Lung (tissue), 12 donors: ENCODE results near the gene SUZ12. TPM values are rescaled to one million over a fixed set of nuclear protein-coding genes. Genes with fewer than 3 reads are reported as not detected.
A peak's percentile ranks its signal among the peaks of the same experiment; 100 is the strongest.
"Not testable (repeated sequence)": the region's sequence is repeated elsewhere in the genome, so short reads cannot be mapped to it uniquely, and the experiment has no call there.

ENCODE experiments used
- ATAC-seq: fragments of 200-7000 bp; cut with Tn5 transposase; one replicate; pipeline ENCODE4 v1.9.1; 2020; ENCODE audit warnings: moderate number of reproducible peaks; ENCODE audit not compliant: insufficient read depth, low FRiP score
- DNase-seq, 3 donors: peaks; one replicate each; pipeline ENCODE4 v3.0.0-alpha.2; 2013 to 2017
- H3K27ac ChIP-seq, 2 donors: one replicate each; pipeline ENCODE4 v1.5.1; 2013; ENCODE audit warnings: mild to moderate bottlenecking in 2 of 2, moderate library complexity in 2 of 2, control low read depth in 1 of 2, inconsistent platforms in 1 of 2, low read depth in 1 of 2, low read length in 1 of 2
- H3K27me3 ChIP-seq, 3 donors: one replicate each; pipeline ENCODE4 v1.5.1; 2013; ENCODE audit warnings: low read length in 2 of 3; ENCODE audit not compliant: control insufficient read depth in 3 of 3, insufficient read depth in 3 of 3
- H3K36me3 ChIP-seq, 4 donors: one replicate each; pipeline ENCODE4 v1.5.1; 2013; ENCODE audit warnings: low read length in 4 of 4, mild to moderate bottlenecking in 1 of 4, moderate library complexity in 1 of 4; ENCODE audit not compliant: control insufficient read depth in 4 of 4, insufficient read depth in 4 of 4
- H3K4me1 ChIP-seq, 5 donors: one replicate each; pipeline ENCODE4 v1.5.1; 2013; ENCODE audit warnings: low read length in 5 of 5, mild to moderate bottlenecking in 2 of 5, moderate library complexity in 1 of 5; ENCODE audit not compliant: control insufficient read depth in 5 of 5, insufficient read depth in 5 of 5
- H3K4me3 ChIP-seq: one replicate; pipeline ENCODE4 v1.5.1; 2013; ENCODE audit warnings: mild to moderate bottlenecking, control low read depth, moderate library complexity
- H3K9ac ChIP-seq, 2 donors: one replicate each; pipeline ENCODE4 v1.5.1; 2013; ENCODE audit warnings: low read length in 2 of 2, control low read depth in 1 of 2; ENCODE audit not compliant: insufficient read depth in 1 of 2
- H3K9me3 ChIP-seq, 4 donors: one replicate each; pipeline ENCODE4 v1.5.1; 2013; ENCODE audit warnings: low read length in 3 of 4, mild to moderate bottlenecking in 1 of 4, moderate library complexity in 1 of 4; ENCODE audit not compliant: control insufficient read depth in 4 of 4, insufficient read depth in 3 of 4
- CTCF ChIP-seq: IDR thresholded peaks from 2 replicates; pipeline ENCODE4 v1.5.1; 2012; ENCODE audit warnings: mild to moderate bottlenecking; ENCODE audit errors: control extremely low read depth, extremely low read depth
- WGBS, 2 donors: extraction: QIAGEN DNeasy Blood & Tissue Kit; methylation state at CpG; one replicate each; pipeline ENCODE4 v1.1.7; 2013; 5-methylcytosine and 5-hydroxymethylcytosine counted together
- polyA plus RNA-seq, 2 donors: library from polyadenylated mRNA; stranded (reverse); fragments of 200-250 nt; gene quantifications; one replicate each; pipeline ENCODE4 v1.2.1, GENCODE V29; 2013
- total RNA-seq, 2 donors: library from RNA; depleted of rRNA in 1 of 2; stranded (reverse); fragments of >200 nt in 1 of 2; gene quantifications; one replicate each; pipeline ENCODE4 v1.2.1, GENCODE V29; 2014 to 2021
- donor health status: control.
- donor health status: control.
- donor health status: Bipolar disorder and iron deficiency.
- donor health status: healthy.
- donor health status: DM: yes; HTN: yes; CAD: no.

The SUZ12 gene
- total and polyA plus RNA-seq, 4 donors = 11.6 to 44.7 (median 16.2) TPM

GRCh38 chr17:31908386-31908785, 28.4 kb upstream of the SUZ12 start:
- H3K27ac ChIP-seq = no peak overlapping the region
- no peaks in the 10 kb centered on the region for H3K9me3 ChIP-seq

GRCh38 chr17:31912705-31913104, 24.1 kb upstream of the SUZ12 start:
- H3K9me3 ChIP-seq, ATAC-seq, H3K36me3 ChIP-seq, H3K27ac ChIP-seq, H3K4me3 ChIP-seq, H3K9ac ChIP-seq: not testable (repeated sequence)
- 50 to 56% methylated on average over 6 of the region's 6 CpGs for WGBS, 2 donors
- H3K4me1 ChIP-seq = peaks cover 0 to 12% (median 0%) of the 10 kb centered on the region in 5 donors
- DNase-seq = peak in 1 of 3 donors; percentile 11
- peaks cover 0 to 12% (median 4%) of the 10 kb centered on the region in 3 donors for H3K27me3 ChIP-seq

More at GRCh38 chr17:31908386-31908785, 28.4 kb upstream of the SUZ12 start:
- no peaks in the 10 kb centered on the region for H3K36me3 ChIP-seq
- H3K4me3 ChIP-seq = no peak overlapping the region
- no peak overlapping the region for H3K9ac ChIP-seq
- no peaks in the 10 kb centered on the region for H3K27me3 ChIP-seq
- peaks cover 0 to 21% (median 0%) of the 10 kb centered on the region in 5 donors for H3K4me1 ChIP-seq
- TF ChIP-seq CTCF = no peak
- DNase-seq = no peak
- ATAC-seq = no peak

GRCh38 chr17:31915456-31916100, 21.2 kb upstream of the SUZ12 start:
- ATAC-seq = no peak
- H3K9me3 ChIP-seq = no peaks in the 10 kb centered on the region

More at GRCh38 chr17:31915456-31916100, 21.2 kb upstream of the SUZ12 start:
- no peak overlapping the region for H3K27ac ChIP-seq
- no peak overlapping the region for H3K9ac ChIP-seq
- H3K36me3 ChIP-seq = no peaks in the 10 kb centered on the region
- H3K27me3 ChIP-seq = peaks cover 0 to 12% (median 12%) of the 10 kb centered on the region in 3 donors
- no peak for TF ChIP-seq CTCF
- no peaks in the 10 kb centered on the region for H3K4me1 ChIP-seq
- DNase-seq = no peak
- no peak overlapping the region for H3K4me3 ChIP-seq
- 87 to 95% methylated on average over 3 of the region's 3 CpGs for WGBS, 2 donors
